Measurements from ENCODE around the gene AIRE.

AIRE gene

DNA sequence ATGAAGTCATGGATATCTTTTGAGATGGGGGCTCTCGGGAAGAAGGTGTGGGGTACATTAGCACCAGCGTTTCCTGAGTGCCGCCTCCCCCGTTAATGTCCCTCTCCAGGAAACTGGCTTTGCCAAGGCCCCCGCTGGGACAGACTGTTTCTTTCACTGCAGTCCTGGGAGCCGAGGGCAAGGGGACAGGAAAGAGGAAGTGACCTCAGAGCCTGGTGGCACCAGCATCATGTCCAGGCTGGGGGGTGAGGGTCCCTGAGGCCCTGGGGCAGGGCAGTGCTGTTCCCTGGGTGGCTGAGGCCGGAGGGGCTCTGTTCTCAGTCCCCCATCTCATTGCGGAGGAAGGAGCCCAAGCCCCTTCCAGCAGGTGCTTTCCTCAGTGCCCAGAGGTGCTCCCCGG, 20.0 kb downstream of the AIRE start:
- no peak for DNase-seq

DNA sequence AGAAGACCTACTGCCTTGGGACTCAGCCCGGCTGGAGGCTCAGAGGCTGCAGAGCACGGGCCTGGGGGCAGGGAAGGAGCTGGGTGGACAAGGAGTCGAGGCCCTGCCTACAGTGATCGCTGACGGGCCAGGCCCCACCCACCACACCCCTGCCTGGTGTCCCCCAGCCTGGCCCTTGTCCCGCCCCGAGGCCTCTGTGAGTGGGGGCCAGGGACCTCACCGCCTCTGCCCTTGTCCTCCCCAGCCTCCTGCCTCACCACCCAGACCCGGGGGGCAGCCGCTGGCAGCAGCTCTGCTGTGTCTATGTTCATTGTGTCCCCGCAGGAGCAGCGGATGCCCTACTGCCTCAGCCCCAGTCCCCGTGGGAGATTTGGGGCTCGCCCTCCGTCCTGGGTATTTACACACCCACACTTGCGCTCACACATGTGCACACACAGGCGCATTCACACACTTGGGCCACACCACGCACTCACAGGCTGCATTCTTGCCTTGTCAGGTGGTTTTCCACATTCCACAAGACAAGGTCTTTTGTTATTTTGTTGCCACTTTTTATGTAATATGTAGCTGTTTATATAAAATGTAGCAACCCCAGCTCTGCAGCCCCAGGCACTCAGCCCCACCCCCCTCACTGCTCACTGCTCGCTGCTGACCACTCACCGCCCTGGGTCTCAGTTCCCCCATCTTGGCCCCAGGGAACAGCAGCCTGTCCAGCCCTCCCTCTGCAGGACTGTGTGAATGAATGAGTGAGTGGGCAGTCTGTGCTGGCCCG, 21.4 kb downstream of the AIRE start:
- DNase-seq: no peak

DNA sequence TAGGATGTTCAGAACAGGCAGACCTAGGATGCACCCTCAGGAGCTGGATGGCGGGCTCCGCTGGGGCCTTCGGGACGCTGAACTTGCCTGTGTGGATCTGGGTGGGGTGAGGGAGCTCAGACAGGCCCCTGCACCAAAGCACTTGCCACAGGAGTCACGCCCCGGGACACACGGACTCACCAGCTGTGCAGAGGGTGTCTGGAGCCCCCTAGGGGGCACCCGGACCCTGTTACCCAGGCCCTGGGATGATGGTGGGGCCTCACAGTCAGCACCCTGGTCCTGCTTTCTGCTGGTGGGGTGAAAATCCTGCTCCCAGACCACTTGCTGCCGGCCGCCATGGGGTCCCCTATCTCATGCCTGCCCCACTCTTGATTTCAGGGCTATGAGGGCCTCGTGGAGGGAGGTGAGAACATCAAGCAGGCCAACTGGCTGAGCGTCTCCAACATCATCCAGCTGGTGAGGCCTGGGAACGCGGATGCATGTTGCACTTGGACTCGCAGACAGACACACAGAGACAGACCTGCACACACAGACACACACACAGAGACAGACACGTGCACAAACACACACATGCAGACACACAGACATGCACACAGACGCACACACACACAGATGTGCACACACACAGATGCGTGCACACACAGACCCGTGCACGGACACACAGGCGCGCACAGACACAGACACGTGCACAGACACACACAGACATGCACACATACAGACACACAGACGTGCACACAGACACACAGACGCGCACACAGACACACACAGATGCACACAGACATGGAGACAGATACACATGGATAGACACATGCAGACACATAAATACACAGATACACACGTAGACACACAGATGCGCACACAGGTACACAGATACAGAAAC, 25.2 kb downstream of the AIRE start:
- no peak for DNase-seq

DNA sequence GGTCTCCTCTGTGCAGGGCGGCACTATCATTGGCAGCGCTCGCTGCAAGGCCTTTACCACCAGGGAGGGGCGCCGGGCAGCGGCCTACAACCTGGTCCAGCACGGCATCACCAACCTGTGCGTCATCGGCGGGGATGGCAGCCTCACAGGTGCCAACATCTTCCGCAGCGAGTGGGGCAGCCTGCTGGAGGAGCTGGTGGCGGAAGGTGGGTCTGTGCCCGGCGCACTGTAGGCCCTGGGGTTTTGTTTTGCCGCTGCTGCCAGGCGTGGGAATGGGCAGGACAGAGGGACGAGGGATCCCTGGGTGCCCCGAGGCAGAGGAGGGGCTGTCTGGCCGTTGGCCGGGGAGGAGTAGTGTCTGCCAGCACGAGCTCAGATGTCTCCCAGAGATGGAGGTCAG, 26.4 kb downstream of the AIRE start:
- no peak for DNase-seq

DNA sequence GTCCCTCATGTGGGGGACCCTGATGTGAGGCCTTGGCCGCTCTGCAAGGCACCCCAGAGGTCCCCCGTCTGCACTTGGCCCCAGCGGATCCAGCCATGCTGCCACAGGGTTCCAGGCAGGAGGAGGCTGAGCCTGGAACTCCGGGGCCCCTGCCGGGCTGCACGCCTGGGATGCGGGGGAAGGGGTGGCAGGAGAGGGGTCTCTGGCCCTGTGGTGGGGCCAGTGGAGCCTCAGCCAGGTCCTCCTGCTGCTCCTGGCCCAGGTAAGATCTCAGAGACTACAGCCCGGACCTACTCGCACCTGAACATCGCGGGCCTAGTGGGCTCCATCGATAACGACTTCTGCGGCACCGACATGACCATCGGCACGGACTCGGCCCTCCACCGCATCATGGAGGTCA, 27.0 kb downstream of the AIRE start:
- DNase-seq: no peak

DNA sequence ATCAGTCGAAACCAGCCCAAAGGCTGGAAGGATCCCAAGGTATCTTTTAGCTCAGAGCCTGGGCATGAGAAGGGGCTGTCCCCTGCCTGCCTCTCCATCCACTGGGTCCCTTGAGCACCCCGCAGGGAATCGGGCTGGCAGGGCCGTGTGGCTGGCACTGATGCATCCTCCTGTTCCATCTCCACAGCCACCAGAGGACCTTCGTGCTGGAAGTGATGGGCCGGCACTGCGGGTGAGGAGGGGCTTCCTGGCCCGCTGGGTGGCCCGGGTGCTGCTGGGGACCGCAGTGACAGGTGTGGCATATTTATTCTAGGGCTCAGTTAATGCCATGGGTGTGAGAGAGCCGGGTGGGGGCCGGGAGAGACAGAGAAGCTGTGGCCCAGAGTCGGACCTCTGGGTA, 27.8 kb downstream of the AIRE start:
- no peak for DNase-seq

DNA sequence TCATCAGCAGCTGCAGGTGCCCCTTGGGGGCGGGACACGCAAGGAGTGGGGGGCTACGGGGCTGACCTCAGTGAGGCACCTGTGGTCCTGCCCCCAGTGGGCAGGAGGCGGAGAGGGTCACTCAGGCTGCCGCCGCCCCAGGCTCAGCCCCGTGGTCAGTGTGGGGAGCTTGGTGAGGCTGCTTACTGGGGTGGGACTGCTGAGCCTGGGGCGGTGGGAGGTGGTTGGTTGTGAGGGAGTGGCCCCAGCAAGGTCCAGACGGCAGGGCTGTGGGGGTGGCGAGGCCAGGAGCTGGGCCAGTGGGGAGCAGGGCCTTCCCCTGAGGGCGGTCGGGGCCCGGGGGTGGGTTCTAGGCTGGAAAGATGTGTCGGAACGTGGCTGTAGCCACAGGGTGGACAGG, 28.5 kb downstream of the AIRE start:
- DNase-seq: no peak

DNA sequence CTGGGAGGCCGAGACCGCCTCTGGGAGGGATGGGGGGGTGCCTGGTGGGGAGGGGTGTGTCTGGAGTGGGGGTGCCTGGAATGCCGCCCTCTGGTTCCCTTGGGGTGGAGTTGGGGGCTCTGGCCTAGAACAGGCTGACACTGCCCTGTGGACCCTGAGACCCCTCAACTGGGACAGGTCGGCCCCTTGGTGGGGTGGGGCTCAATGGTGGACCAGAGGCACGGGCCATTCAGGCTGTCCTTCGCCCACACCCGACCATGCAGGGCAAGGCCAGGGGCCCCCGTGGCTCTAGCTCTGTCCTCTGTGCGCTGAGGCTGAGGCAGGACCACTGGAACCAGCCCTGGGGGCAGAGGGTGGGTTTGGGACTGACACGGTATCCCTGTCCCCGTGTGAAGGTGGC, 28.9 kb downstream of the AIRE start:
- no peak for DNase-seq

DNA sequence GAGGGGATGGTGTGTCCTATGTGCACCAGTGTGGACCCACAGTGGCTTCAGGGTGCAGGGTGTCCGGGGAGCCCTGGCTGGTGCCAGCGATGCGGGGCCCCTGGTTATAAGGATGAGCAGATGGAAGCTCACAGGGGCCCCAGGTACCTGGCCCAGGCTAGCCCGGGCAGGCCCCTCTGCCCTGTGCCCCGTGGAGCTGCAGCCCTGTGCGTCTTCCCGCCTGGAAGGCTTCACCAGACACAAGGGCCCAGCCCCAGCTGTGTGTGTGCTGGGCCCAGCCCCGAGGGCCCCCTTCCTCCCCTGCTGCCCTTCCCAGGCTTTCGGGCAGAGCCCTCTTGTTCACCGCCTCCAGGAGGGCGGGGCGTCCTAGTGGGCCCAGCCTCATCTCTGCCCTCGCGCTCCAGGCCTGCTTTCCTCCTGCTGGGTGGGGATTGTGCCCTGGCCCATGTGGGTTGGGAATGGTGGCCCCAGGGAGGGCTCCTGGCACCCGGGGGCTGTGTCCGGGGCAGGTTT, 30.1 kb downstream of the AIRE start:
- DNase-seq: no peak

DNA sequence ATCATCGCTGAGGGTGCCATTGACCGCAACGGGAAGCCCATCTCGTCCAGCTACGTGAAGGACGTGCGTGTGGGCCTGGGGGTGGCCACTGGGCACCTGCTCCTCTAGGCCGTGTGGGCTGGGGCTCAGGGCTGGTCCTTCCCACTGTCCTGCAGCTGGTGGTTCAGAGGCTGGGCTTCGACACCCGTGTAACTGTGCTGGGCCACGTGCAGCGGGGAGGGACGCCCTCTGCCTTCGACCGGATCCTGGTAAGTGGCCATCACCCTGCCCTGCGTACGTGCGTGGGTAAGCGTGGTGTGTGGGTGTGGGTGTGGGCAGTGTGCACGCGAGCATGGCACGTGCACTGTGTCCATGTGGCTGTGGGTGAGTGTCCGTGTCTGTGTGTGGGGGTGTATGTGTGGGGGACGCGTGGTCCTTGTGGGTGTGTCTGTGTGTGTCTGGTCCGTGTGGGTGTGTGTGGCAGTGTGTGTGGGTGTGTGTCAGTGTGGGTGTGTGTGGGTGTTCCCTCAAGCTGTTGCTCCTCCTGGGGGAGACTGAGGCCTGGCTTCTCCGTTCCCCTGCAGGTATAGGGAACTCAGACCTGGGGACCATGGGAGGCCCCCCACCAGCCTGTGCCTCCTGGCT, 30.7 kb downstream of the AIRE start:
- no peak for DNase-seq

DNA sequence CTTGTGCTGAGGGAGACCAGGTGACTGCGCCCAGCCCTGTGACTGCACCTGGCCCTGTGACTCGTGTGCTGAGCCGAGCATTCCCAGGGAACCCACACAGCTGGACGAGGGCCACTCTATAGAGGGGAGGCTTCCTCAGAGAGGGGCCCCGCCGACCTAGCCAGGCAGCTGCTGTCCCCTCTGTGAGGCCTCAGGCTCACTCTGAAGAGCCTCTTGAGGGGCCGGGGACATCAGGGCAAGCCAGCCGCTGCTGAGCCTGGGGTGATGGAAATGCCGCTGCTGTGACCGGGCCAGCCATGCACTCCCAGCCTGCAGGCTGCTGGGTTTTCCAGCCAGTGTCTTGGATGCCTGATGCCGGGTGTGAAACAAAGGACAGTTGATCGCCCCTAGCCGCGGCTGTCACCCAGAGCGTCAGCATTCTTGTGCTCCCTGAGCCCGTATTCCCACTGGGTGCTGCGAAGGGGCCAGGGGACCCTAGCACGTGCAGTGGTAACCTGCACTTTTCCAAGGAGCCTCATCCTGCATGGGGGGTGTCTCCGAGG, 31.6 kb downstream of the AIRE start:
- peak; percentile 33 to 39 for DNase-seq

DNA sequence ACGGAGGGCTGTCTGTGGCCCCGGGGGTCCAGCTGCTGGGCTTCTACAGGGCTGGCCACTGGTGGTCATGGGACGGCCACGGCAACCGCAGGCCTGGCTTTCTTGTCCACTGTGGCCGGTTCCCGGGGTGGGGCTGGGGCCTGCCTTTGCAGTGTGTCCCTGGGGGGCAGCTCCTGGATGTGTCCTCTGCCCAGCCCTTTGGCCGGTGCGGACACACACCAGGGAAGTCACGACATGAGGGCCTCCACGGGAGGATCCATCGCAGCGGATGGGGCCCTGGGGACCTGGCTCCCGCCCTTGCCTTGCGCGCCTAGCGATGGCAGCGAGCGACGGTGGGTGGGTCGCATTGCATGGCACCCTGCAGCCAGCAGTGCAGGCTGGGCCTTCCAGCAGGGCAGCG, 32.2 kb downstream of the AIRE start:
- DNase-seq: no peak

DNA sequence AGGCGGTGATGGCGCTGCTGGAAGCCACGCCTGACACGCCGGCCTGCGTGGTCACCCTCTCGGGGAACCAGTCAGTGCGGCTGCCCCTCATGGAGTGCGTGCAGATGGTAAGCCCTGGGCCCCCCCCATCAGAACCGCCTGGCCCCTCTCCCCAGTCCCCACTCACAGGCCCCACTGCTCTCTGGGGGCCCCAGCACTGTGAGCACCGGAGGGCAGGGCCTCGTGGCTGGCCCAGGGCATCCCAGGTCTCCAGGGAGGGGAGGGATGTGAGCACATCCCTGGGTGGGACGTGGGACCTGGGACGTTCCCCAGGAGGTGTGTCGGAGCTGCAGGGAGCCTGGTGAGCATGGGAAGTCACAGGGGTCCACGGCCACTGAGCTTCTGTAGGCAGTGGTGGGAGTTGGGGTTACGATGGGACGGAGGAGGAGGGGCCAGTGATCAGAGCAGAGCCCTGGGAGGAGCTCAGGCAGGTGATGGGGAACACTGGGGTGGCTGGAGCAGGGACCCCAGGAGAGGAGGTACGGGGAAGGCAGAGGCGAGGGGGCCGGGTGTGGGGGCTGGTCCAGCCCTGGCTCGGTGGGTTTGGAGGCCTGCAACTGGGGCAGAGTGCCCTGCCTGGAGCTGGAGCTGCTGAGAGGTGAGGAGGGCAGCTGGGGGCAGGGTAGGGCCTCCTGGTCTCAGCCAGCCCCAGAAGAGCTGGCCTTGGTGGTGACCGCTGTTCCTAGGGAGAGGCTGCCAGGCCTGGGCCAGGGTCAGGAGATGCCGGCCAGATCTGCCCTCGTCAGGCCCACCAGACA, 33.0 kb downstream of the AIRE start:
- no peak for DNase-seq

DNA sequence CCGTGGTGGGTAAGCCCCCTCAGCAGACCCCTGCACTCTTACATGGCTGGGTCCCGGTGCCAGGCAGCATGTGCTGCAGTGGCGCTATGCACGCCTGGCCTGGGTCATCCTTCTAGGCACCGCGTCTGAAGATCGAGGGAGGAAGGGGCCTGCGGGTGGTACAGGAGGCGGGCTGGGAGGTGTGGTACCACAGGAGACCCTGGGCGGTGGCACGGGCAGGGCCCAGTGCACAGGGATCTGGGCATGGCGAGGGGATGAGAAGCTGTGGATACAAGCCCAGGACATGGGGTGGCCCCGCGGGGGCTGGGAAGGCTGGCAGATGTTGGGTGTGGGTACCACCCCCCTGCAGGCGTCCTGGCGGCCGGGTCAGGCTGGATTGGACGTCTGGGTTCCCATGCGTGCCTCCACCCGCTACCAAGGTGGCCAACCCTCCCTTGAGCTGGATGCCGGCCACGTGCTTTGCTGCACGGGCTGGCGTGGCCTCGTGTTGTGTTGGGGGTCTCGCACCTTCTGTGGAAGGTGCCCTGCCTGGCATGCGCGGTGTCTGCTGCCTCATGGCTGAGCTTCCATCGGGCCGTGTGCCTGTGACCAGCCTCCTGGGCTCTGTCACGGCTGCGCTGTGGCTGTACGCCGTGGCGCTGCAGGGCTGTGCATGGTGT, 33.9 kb downstream of the AIRE start:
- DNase-seq: no peak

DNA sequence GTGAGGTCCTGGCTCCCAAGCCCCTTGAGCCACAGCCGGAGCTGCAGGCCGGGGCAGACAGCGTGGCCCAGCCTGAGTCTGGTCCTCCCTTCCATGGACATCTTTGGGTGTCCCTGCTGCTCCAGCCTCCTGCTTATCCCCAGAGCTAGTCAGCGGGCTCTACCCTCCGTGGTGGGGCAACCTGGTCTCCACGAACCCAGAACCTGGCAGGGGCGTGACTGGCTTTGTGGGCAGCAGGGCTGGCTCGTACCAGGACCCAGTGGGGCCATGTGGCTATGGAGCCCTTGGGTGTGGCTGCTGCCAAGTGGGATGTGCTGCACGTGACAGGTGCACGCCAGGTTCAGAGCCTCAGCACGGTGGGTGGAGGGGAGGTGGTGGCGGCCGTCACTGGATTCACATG, 35.2 kb downstream of the AIRE start:
- no peak for DNase-seq

DNA sequence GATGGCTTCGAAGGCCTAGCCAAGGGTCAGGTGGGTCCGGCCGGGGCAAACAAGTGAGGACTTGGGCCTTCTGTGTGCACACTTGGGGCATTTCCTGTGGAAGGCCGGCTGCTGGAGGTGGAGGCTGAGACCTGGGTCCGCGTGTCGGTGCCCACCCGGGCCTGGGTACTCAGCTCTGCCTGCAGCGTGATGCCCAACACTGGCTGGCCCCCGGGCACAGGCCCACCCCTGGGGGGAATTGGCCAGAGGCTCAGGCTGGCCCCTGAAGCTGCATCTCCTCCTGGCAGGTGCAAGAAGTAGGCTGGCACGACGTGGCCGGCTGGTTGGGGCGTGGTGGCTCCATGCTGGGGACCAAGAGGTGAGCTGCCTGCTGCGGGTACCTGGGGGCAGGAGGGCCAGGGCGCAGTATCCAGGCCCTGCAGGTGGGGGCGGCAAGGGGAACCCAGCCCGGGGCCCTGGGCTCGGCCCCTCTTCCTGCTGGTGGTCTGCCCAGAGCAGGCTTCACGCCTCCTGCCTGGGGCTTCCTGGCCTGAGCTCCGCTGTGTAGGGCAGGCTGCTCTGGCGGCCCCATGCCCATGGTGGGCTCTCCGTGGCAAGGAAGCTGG, 36.3 kb downstream of the AIRE start:
- no peak for DNase-seq

DNA sequence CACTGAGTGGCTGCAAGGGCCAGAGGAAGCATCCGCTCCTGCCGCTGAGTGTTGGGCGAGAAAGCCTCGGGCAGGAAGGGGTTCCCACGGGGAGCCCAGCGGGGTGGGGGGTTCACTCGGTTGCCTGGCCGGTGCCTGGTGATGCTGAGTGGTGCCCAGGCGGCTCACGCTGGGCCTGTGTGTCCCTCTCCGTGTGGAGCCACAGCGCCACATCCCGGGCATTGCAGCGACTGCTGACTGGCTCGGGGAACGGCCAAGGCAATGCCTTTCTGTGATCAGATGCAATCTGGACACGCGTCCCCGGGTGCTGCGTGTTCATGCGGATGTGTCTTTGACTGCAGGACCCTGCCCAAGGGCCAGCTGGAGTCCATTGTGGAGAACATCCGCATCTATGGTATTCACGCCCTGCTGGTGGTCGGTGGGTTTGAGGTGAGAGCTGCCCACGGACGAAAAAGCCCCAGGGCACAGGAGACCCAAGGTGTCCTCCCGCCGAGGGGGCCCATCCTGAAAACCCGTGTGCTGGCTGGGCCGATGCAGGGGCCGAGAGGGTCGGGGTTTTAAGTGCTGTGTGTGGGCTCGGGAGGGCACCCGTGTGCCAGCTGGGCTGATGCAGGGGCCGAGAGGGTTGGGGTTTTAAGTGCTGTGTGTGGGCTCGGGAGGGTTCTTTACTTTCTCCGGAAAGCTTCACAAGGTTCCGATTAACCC, 37.1 kb downstream of the AIRE start:
- DNase-seq: no peak

DNA sequence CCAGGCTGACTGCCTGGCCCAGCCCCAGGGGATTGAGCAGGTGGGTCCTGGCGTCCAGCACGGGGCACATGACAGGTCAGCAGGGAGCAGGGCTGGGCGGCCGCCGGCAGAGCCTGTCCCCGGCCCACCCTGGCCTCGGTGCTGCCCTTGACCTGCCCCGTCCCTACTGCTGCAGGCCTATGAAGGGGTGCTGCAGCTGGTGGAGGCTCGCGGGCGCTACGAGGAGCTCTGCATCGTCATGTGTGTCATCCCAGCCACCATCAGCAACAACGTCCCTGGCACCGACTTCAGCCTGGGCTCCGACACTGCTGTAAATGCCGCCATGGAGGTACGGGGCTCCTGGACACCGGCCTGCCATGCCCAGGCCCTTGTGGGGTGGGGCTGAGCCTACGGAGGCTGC, 37.9 kb downstream of the AIRE start:
- no peak for DNase-seq

DNA sequence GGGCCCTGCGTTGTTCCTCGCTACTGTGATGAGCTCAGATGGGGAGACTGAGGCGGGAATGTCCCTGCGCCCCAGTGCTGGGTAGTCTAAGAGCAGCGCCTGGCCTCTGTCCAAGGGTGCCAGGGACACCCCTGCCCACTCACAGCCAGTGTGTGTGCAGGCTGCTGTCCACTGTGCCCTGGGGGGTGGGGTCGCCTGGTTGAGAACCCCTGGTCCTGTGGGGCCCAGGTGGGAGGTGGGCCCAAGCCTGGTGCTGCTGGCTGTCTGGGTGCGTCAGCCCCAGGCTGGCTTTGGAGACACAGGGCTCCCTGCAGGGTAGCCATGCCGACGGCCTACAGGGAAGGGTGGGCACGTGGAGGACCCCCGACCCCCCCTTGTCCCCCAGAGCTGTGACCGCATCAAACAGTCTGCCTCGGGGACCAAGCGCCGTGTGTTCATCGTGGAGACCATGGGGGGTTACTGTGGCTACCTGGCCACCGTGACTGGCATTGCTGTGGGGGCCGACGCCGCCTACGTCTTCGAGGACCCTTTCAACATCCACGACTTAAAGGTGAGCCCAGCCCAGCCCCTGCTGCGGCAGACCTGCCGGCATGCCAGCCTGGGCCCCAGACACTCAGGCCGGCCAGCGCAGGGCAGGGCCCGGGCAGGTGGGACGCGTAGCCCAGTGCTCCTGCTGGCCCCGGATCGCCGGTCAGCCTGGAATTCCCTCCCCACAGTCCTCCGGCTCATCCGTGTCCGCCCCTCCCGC, 38.6 kb downstream of the AIRE start:
- no peak for DNase-seq

DNA sequence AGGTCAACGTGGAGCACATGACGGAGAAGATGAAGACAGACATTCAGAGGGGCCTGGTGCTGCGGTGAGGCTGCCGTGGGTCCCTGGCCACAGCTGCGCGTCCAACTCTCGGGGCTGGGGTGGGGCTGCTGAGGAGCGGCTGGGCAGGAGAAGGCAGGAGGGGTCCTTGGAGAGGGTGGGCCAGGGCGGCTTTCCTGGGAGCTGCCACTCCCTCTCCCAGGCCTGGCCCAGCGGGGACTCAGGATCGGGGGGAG, 39.1 kb downstream of the AIRE start:
- no peak for DNase-seq

Data from hippocampal formation (tissue), 2 donors.